Gastrocnemius medialis (tissue), 4 donors: ENCODE results near the gene LAMTOR2. TPM values are rescaled to one million over a fixed set of nuclear protein-coding genes. Genes with fewer than 3 reads are reported as not detected.
A peak's percentile ranks its signal among the peaks of the same experiment; 100 is the strongest.

Source experiments
- ATAC-seq, 2 donors: fragments of 150-250 bp; one replicate each; pipeline ENCODE4 v1.9.1; 2016
- DNase-seq, 2 donors: peaks; one replicate each; pipeline ENCODE4 v3.0.0-alpha.2; 2019
- H3K27ac ChIP-seq, 4 donors: fragments of 200-600 bp; sonication (generic); 1 replicate in 1 of 4; 2 replicates in 3 of 4; pipeline ENCODE4 v1.5.1; 2016 to 2018; ENCODE audit warnings: mild to moderate bottlenecking in 2 of 4, moderate library complexity in 1 of 4
- H3K27me3 ChIP-seq, 3 donors: fragments of 200-600 bp; sonication (generic) in 2 of 3; 1 replicate in 1 of 3; 2 replicates in 2 of 3; pipeline versions ENCODE4 v1.5.1 to v1.6.0; 2016 to 2019; ENCODE audit warnings: mild to moderate bottlenecking in 1 of 3, moderate library complexity in 1 of 3
- H3K36me3 ChIP-seq, 2 donors: fragments of 200-600 bp; sonication (generic) in 1 of 2; one replicate each; pipeline ENCODE4 v1.5.1; 2017 to 2018
- H3K4me1 ChIP-seq, 2 donors: fragments of 200-600 bp; sonication (generic) in 1 of 2; one replicate each; pipeline ENCODE4 v1.5.1; 2016 to 2017; ENCODE audit warnings: mild to moderate bottlenecking in 2 of 2
- H3K4me3 ChIP-seq, 4 donors: fragments of 200-600 bp; sonication (generic) in 3 of 4; 1 replicate in 1 of 4; 2 replicates in 3 of 4; pipeline ENCODE4 v1.5.1; 2016 to 2019; ENCODE audit warnings: mild to moderate bottlenecking in 2 of 4
- H3K9me3 ChIP-seq, 3 donors: fragments of 200-600 bp; sonication (generic) in 2 of 3; 1 replicate in 1 of 3; 2 replicates in 2 of 3; pipeline ENCODE4 v1.5.1; 2016 to 2019
- POLR2A ChIP-seq, 2 donors: fragments of 450-650 bp; IDR thresholded peaks; one replicate each; pipeline ENCODE4 v1.6.1; 2017; ENCODE audit warnings: antibody characterized with exemption in 2 of 2, mild to moderate bottlenecking in 2 of 2, moderate library complexity in 2 of 2
- in situ Hi-C, 4 donors: fragments of 200-750 bp; cut with MboI; loops; one replicate each; pipeline versions ENCODE4 v1.15.0 to v1.8.0; 2017; ENCODE audit warnings: low sequenced_read_pairs in 4 of 4
- intact Hi-C: fragments of 100-400 bp; cut with DNase I; formaldehyde crosslinking; loops from one replicate; pipeline ENCODE4 v1.15.1; 2023; ENCODE audit warnings: low total_unique reads
- total RNA-seq, 4 donors: library from RNA; depleted of rRNA; stranded (reverse); fragments of >200 nt; gene quantifications; one replicate each; pipeline versions ENCODE4 v1.1.0 to v1.2.3, GENCODE V29; 2016
- TF ChIP-seq, protein P1 (sequence below), 5 experiments: fragments of 450-650 bp in 3 of 5; fragments of 200-600 bp in 2 of 5; sonication (generic) in 2 of 5; IDR thresholded peaks in 4 of 5; conservative IDR thresholded peaks in 1 of 5; 1 replicate in 4 of 5; 2 replicates in 1 of 5; pipeline ENCODE4 v1.5.1; 2016 to 2019; ENCODE audit warnings: antibody characterized with exemption in 5 of 5, mild to moderate bottlenecking in 3 of 5, moderate library complexity in 3 of 5

LAMTOR2 gene
- total RNA-seq, 4 donors from 2014 or later: 51.5 to 82.7 (median 72.6) TPM

DNA sequence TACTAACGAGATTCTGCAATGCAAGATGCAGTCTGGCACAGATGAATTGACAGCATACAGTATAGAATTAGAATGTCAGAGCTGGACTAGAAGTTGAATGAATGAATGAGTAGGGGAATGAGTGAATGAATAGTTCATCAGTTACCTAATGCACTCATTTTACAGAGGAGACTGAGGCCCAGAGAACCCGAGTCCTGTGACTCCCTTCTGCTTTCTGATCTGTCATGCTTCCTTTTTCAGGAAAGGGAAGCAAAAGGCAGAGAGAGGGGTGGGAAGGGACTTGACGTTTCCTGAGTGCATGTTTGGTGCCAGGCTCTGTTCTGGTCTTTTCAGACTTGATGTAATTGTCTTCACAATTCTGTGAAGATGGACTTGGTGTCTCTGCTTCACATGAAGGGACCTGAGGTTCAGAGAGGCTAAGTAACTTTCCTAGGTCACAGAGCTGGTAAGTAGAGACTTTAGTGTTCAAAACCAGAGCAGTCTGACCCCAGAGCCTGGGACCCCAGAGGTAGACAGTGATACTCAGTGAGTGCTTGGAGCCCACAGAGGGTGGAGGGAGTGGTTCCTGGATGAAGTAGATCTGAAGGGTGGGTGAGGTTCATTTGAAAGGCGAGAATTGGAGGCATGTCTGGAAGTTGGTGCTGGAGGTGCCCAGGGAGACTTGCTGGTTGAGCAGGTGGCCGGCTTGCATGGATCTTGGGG lies 35.7 kb downstream of the LAMTOR2 start:
- Histone ChIP-seq H3K36me3 (no peaks in the 10 kb centered on the region), H3K4me3 (no peak overlapping the region), H3K4me1 (no peaks in the 10 kb centered on the region), H3K27ac (no peak overlapping the region), H3K9me3 (no peaks in the 10 kb centered on the region), H3K27me3 (no peaks in the 10 kb centered on the region)
- TF ChIP-seq, protein P1, sequence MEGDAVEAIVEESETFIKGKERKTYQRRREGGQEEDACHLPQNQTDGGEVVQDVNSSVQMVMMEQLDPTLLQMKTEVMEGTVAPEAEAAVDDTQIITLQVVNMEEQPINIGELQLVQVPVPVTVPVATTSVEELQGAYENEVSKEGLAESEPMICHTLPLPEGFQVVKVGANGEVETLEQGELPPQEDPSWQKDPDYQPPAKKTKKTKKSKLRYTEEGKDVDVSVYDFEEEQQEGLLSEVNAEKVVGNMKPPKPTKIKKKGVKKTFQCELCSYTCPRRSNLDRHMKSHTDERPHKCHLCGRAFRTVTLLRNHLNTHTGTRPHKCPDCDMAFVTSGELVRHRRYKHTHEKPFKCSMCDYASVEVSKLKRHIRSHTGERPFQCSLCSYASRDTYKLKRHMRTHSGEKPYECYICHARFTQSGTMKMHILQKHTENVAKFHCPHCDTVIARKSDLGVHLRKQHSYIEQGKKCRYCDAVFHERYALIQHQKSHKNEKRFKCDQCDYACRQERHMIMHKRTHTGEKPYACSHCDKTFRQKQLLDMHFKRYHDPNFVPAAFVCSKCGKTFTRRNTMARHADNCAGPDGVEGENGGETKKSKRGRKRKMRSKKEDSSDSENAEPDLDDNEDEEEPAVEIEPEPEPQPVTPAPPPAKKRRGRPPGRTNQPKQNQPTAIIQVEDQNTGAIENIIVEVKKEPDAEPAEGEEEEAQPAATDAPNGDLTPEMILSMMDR (IDR thresholded peaks at IDR 0.05 in 4 of 5, conservative IDR thresholded peaks at IDR 0.05 in 1 of 5): peak in 1 of 5 experiments; percentile 69
- TF ChIP-seq POLR2A (IDR thresholded peaks at IDR 0.05): no peak
- in situ Hi-C loops (loop anchor here in 3 of 4 donors (5.0 kb wide), 2 partner anchors 42 to 132 kb away; no protein-coding TSS in a partner anchor), intact Hi-C loops (loop anchor here (1.0 kb wide), 1 partner anchor 135 kb away; no protein-coding TSS in a partner anchor)
- peak; percentile 14 to 23 for ATAC-seq
- no peak for DNase-seq

DNA sequence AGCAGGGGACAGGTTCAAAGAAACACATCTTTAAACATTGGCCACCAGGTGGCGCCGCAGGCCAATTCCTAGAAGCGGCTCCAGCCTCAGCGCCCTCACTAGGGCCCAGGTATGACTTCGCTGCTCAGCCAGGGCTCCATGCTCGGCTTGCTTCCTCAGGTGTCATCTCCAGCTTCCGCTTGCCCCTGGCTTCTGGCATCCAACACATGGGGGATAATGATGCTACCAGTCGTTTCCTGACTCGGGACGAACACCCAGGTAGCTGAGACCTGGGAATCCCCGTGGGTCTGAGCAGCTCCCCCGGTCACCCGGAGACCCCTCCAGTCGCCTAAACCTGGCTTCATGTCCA lies 36.2 kb downstream of the LAMTOR2 start:
- Histone ChIP-seq H3K27me3 (no peaks in the 10 kb centered on the region), H3K4me3 (no peak overlapping the region), H3K36me3 (no peaks in the 10 kb centered on the region), H3K27ac (no peak overlapping the region), H3K4me1 (no peaks in the 10 kb centered on the region), H3K9me3 (no peaks in the 10 kb centered on the region)
- in situ Hi-C loops: loop anchor here in 3 of 4 donors (5.0 kb wide), 2 partner anchors 41 to 131 kb away; no protein-coding TSS in a partner anchor
- DNase-seq: peak in 1 of 2 donors; percentile 77
- TF ChIP-seq, protein P1 (IDR thresholded peaks at IDR 0.05 in 4 of 5, conservative IDR thresholded peaks at IDR 0.05 in 1 of 5): peak in 4 of 5 experiments; percentile 88 to 94 (median 92)
- no peak for TF ChIP-seq POLR2A (IDR thresholded peaks at IDR 0.05)
- intact Hi-C loops: loop anchor here (1.0 kb wide), 1 partner anchor 134 kb away; no protein-coding TSS in a partner anchor
- peak; percentile 90 to 94 for ATAC-seq

DNA sequence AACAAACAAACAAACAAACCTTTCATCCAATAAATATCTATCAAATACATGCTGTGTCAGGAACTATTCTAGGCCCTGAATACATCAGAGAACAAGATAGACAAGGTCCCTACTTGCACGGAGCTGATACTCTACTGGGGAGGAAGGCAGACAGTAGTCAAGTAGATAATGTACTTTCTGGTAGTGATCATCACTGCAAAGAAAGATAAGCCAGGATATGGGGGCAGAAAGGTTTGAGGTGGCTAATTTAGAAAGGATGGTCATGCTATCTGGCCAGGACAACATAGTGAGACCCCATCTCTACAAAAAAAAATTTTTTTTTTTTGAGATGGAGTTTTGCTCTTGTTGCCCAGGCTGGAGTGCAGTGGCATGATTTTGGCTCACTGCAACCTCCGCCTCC lies 37.0 kb downstream of the LAMTOR2 start:
- no peaks in the 10 kb centered on the region for H3K27me3 ChIP-seq
- TF ChIP-seq, protein P1 (IDR thresholded peaks at IDR 0.05 in 4 of 5, conservative IDR thresholded peaks at IDR 0.05 in 1 of 5): no peak
- no peak for TF ChIP-seq POLR2A (IDR thresholded peaks at IDR 0.05)
- no peak for ATAC-seq
- intact Hi-C loops (no loop called here), in situ Hi-C loops (loop anchor here in 3 of 4 donors (5.0 kb wide), 2 partner anchors 41 to 131 kb away; no protein-coding TSS in a partner anchor)
- H3K9me3 ChIP-seq: no peaks in the 10 kb centered on the region
- H3K36me3 ChIP-seq: no peaks in the 10 kb centered on the region
- H3K4me1 ChIP-seq: peaks cover 4 to 5% of the 10 kb centered on the region in 2 donors
- H3K27ac ChIP-seq: no peak overlapping the region
- no peak overlapping the region for H3K4me3 ChIP-seq
- no peak for DNase-seq

DNA sequence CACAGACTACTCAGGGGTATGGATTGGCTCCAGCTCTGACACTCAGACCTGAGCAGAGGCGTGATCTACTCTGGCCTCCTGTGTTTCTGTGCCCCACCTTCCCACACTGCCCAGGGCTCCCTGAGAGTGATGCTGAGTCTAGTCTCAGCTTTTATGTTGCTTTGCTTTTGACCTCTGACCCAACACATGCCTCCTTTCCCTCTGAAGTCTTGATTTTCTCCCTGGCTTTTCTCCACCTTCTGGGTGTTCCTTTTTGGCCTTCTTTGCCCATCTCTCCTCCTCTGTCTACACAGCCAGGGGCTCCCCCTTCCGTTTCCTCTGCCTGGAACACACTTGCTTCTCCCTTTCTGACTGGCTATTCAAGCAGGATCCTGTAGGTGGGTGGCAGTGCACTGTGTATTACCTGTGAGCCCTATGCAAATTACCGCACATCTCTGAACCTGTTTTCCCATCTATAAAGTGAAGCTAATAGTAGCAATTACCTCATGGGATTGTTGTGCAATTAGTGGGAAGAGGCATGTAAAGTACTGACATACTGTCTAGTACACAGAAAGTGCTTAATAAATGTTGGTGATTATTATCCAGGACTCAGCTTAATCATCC lies 41.4 kb downstream of the LAMTOR2 start:
- no peaks in the 10 kb centered on the region for H3K9me3 ChIP-seq
- intact Hi-C loops: loop anchor here (1.0 to 5.0 kb wide), 3 partner anchors 34 to 186 kb away; partner anchors contain the start of genes PMF1, SMG5 and TMEM79
- DNase-seq (no peak), ATAC-seq (no peak)
- peak overlapping the region; percentile 15 to 80 (median 63) for H3K27ac ChIP-seq
- H3K4me3 ChIP-seq: no peak overlapping the region
- H3K4me1 ChIP-seq: peaks cover 7 to 21% of the 10 kb centered on the region in 2 donors
- no peaks in the 10 kb centered on the region for H3K27me3 ChIP-seq
- in situ Hi-C loops: loop anchor here in 3 of 4 donors (5.0 kb wide), 1 partner anchor 36 kb away; no protein-coding TSS in a partner anchor
- H3K36me3 ChIP-seq: no peaks in the 10 kb centered on the region
- TF ChIP-seq POLR2A (IDR thresholded peaks at IDR 0.05): no peak
- TF ChIP-seq, protein P1 (IDR thresholded peaks at IDR 0.05 in 4 of 5, conservative IDR thresholded peaks at IDR 0.05 in 1 of 5): no peak
